ENCODE results near the gene SCG5. TPM values are rescaled to one million over a fixed set of nuclear protein-coding genes. Genes with fewer than 3 reads are reported as not detected.
A peak's percentile ranks its signal among the peaks of the same experiment; 100 is the strongest.

SCG5 gene
- polyA plus RNA-seq, 1 donor (not counting 4 experiments of a cell fraction or from before 2014, with no cell fraction given) = 15.8 TPM

- Histone ChIP-seq H2AFZ (ENCODE audit: control insufficient read depth, low read length) (no peak overlapping the region), H4K20me1 (ENCODE audit: control insufficient read depth, extremely low read depth, insufficient read depth, low read length) (no peaks in the 10 kb centered on the region), H3K36me3 (ENCODE audit: control insufficient read depth in 2 of 2, extremely low read depth in 1 of 2, insufficient read depth in 2 of 2, low read length in 2 of 2) (no peaks in the 10 kb centered on the region), H3K4me2 (ENCODE audit: control insufficient read depth, extremely low read depth, insufficient read depth, low read depth, low read length) (no peak overlapping the region), H3K9ac (ENCODE audit: control insufficient read depth, extremely low read depth, insufficient read depth, low read length) (no peak overlapping the region), H3K9me1 (ENCODE audit: control insufficient read depth, extremely low read depth, insufficient read depth, low read length) (no peaks in the 10 kb centered on the region), H3K9me3 (ENCODE audit: control insufficient read depth, low read depth, low read length) (no peaks in the 10 kb centered on the region), H3K4me3 (ENCODE audit: control insufficient read depth in 2 of 3, extremely low read depth in 1 of 3, insufficient read depth in 2 of 3, low read depth in 1 of 3, low read length in 3 of 3) (no peak overlapping the region), H3K27ac (ENCODE audit: control insufficient read depth, insufficient read depth, low read length) (no peak overlapping the region), H3K79me2 (ENCODE audit: control insufficient read depth, insufficient read depth, low read length) (no peaks in the 10 kb centered on the region), H3K4me1 (ENCODE audit: control insufficient read depth, extremely low read depth, insufficient read depth, low read length) (peaks cover 5% of the 10 kb centered on the region), H3K27me3 (ENCODE audit: control insufficient read depth, extremely low read depth, insufficient read depth, low read length) (no peaks in the 10 kb centered on the region)
- dilution Hi-C loops (cut with MboI; ENCODE audit: extremely low pct_ligation_motif_present, low sequenced_read_pairs) = no loop called here
- FAIRE-seq (no peak), DNase-seq (ENCODE audit: low read depth, low spot score) (no peak)
- TF ChIP-seq EZH2 (IDR thresholded peaks at IDR 0.05; ENCODE audit: low read length) (no peak), CTCF (optimal IDR thresholded peaks at IDR 0.05 in 1 of 3, IDR thresholded peaks at IDR 0.05 in 1 of 3, conservative IDR thresholded peaks at IDR 0.05 in 1 of 3; ENCODE audit: extremely low read depth in 1 of 3, insufficient read depth in 2 of 3, low read length in 3 of 3) (no peak)
Measured at GRCh38 chr15:32675466-32675865, 34.0 kb downstream of the SCG5 start.

GRCh38 chr15:32676169-32676568, 34.7 kb downstream of the SCG5 start:
- Histone ChIP-seq H3K27ac (ENCODE audit: control insufficient read depth, insufficient read depth, low read length) (no peak overlapping the region), H2AFZ (ENCODE audit: control insufficient read depth, low read length) (peak overlapping the region; percentile 8)
- FAIRE-seq = peak; percentile 26

More at GRCh38 chr15:32676169-32676568, 34.7 kb downstream of the SCG5 start:
- no peaks in the 10 kb centered on the region for H3K79me2 ChIP-seq (ENCODE audit: control insufficient read depth, insufficient read depth, low read length)
- dilution Hi-C loops (cut with MboI; ENCODE audit: extremely low pct_ligation_motif_present, low sequenced_read_pairs) = no loop called here
- no peaks in the 10 kb centered on the region for H3K36me3 ChIP-seq (ENCODE audit: control insufficient read depth in 2 of 2, extremely low read depth in 1 of 2, insufficient read depth in 2 of 2, low read length in 2 of 2)
- H3K9me1 ChIP-seq (ENCODE audit: control insufficient read depth, extremely low read depth, insufficient read depth, low read length) = no peaks in the 10 kb centered on the region
- H3K9ac ChIP-seq (ENCODE audit: control insufficient read depth, extremely low read depth, insufficient read depth, low read length) = no peak overlapping the region
- H3K9me3 ChIP-seq (ENCODE audit: control insufficient read depth, low read depth, low read length) = no peaks in the 10 kb centered on the region
- H3K4me1 ChIP-seq (ENCODE audit: control insufficient read depth, extremely low read depth, insufficient read depth, low read length) = peaks cover 5% of the 10 kb centered on the region
- H3K27me3 ChIP-seq (ENCODE audit: control insufficient read depth, extremely low read depth, insufficient read depth, low read length) = no peaks in the 10 kb centered on the region
- no peak for TF ChIP-seq CTCF (optimal IDR thresholded peaks at IDR 0.05 in 1 of 3, IDR thresholded peaks at IDR 0.05 in 1 of 3, conservative IDR thresholded peaks at IDR 0.05 in 1 of 3; ENCODE audit: extremely low read depth in 1 of 3, insufficient read depth in 2 of 3, low read length in 3 of 3)
- TF ChIP-seq EZH2 (IDR thresholded peaks at IDR 0.05; ENCODE audit: low read length) = no peak
- H3K4me2 ChIP-seq (ENCODE audit: control insufficient read depth, extremely low read depth, insufficient read depth, low read depth, low read length) = no peak overlapping the region
- no peak for DNase-seq (ENCODE audit: low read depth, low spot score)
- no peak overlapping the region for H3K4me3 ChIP-seq (ENCODE audit: control insufficient read depth in 2 of 3, extremely low read depth in 1 of 3, insufficient read depth in 2 of 3, low read depth in 1 of 3, low read length in 3 of 3)
- no peaks in the 10 kb centered on the region for H4K20me1 ChIP-seq (ENCODE audit: control insufficient read depth, extremely low read depth, insufficient read depth, low read length)
